Gastrocnemius medialis (tissue), 4 donors: ENCODE data around the gene PNPT1.

Experiments used
- POLR2A ChIP-seq, 2 donors: fragments of 450-650 bp; IDR thresholded peaks; one replicate each; pipeline ENCODE4 v1.6.1; 2017; ENCODE audit warnings: antibody characterized with exemption in 2 of 2, mild to moderate bottlenecking in 2 of 2, moderate library complexity in 2 of 2
- TF ChIP-seq, protein P1 (sequence below), 5 experiments: fragments of 450-650 bp in 3 of 5; fragments of 200-600 bp in 2 of 5; sonication (generic) in 2 of 5; IDR thresholded peaks in 4 of 5; conservative IDR thresholded peaks in 1 of 5; 1 replicate in 4 of 5; 2 replicates in 1 of 5; pipeline ENCODE4 v1.5.1; 2016 to 2019; ENCODE audit warnings: antibody characterized with exemption in 5 of 5, mild to moderate bottlenecking in 3 of 5, moderate library complexity in 3 of 5

DNA sequence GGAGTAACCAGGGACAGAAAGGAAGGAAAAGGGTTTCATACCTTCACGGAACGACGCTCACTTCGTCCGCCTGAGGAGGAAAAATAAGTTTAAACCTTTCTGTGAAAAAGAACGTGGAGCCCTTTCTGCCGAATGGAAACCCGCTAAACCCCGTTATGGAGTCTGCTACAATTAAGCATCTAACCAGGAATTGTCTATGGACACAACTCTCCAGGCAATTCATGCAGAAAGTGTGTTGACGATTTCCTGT, 75.7 kb downstream of the PNPT1 start:
- TF ChIP-seq, protein P1, sequence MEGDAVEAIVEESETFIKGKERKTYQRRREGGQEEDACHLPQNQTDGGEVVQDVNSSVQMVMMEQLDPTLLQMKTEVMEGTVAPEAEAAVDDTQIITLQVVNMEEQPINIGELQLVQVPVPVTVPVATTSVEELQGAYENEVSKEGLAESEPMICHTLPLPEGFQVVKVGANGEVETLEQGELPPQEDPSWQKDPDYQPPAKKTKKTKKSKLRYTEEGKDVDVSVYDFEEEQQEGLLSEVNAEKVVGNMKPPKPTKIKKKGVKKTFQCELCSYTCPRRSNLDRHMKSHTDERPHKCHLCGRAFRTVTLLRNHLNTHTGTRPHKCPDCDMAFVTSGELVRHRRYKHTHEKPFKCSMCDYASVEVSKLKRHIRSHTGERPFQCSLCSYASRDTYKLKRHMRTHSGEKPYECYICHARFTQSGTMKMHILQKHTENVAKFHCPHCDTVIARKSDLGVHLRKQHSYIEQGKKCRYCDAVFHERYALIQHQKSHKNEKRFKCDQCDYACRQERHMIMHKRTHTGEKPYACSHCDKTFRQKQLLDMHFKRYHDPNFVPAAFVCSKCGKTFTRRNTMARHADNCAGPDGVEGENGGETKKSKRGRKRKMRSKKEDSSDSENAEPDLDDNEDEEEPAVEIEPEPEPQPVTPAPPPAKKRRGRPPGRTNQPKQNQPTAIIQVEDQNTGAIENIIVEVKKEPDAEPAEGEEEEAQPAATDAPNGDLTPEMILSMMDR (IDR thresholded peaks at IDR 0.05 in 4 of 5, conservative IDR thresholded peaks at IDR 0.05 in 1 of 5) = no peak
- no peak for TF ChIP-seq POLR2A (IDR thresholded peaks at IDR 0.05)
